Suprapubic skin (tissue), 3 donors: ENCODE results near the gene APOO.

ENCODE experiments used
- POLR2A ChIP-seq, 2 donors: fragments of 450-650 bp; IDR thresholded peaks; one replicate each; pipeline ENCODE4 v1.6.1; 2017; ENCODE audit warnings: antibody characterized with exemption in 2 of 2, mild to moderate bottlenecking in 2 of 2, moderate library complexity in 2 of 2
- TF ChIP-seq, protein P1 (sequence below), 2 donors: fragments of 200-600 bp in 1 of 2; fragments of 450-650 bp in 1 of 2; sonication (generic) in 1 of 2; IDR thresholded peaks; one replicate each; pipeline ENCODE4 v1.5.1; 2016 to 2019; ENCODE audit warnings: antibody characterized with exemption in 2 of 2, mild to moderate bottlenecking in 1 of 2, moderate library complexity in 1 of 2

DNA sequence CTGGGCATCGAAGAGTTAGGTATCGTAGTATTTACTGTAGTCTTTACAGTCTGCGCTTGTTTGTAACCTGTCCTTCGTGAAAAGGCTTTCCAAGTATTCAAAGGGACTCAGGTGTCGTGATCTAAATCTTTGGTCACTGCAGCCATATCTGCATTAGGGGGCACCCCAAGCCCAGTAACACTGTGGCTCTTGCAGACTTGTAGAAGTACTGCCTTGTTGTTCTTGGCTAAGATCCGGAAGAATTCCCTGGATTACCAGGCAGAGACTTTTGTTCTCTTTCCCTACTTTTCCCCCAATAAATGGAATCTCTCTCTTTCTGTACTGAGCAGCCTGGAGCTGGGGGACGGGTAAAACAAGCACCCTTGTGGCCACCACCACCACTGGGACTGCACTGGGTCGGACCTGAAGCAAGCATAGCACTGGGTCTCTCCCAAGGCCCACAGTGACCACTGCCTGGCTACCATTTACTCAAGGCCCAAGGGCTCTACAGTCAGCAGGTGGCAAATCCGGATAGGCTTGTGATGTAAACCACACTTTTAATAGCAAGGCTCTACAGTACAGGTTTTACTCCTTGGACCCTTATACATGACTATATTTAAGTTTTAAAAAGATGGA, 12.1 kb upstream of the APOO start:
- TF ChIP-seq, protein P1, sequence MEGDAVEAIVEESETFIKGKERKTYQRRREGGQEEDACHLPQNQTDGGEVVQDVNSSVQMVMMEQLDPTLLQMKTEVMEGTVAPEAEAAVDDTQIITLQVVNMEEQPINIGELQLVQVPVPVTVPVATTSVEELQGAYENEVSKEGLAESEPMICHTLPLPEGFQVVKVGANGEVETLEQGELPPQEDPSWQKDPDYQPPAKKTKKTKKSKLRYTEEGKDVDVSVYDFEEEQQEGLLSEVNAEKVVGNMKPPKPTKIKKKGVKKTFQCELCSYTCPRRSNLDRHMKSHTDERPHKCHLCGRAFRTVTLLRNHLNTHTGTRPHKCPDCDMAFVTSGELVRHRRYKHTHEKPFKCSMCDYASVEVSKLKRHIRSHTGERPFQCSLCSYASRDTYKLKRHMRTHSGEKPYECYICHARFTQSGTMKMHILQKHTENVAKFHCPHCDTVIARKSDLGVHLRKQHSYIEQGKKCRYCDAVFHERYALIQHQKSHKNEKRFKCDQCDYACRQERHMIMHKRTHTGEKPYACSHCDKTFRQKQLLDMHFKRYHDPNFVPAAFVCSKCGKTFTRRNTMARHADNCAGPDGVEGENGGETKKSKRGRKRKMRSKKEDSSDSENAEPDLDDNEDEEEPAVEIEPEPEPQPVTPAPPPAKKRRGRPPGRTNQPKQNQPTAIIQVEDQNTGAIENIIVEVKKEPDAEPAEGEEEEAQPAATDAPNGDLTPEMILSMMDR (IDR thresholded peaks at IDR 0.05), result no peak
- TF ChIP-seq POLR2A (IDR thresholded peaks at IDR 0.05), result no peak
